ENCODE measurements around the gene ACKR3. TPM values are rescaled to one million over a fixed set of nuclear protein-coding genes. Genes with fewer than 3 reads are reported as not detected.

Gene ACKR3
- total RNA-seq, 1 experiment from 2014 or later = 0.61 TPM

DNA sequence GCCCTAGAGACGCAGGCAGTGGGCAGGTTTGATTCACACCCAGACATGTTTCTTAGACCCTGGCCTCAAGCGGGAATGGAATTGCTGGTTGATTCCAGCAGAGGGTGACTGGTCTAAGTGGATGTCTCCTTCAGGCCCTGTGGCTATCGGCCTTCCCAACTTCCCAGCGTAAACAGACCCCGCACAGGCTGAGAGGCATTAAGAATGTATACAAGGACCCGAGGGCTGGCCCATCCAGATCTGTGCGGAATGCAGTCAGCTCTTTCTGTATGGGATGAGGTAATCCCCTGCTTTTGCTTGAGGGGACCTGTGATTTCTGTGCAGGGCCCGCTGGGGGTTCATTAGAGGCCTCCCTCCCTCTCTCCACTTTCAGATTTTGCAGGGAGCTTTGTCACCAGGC is 6.5 kb downstream of the ACKR3 start:
- no peak overlapping the region for H3K27ac Mint-ChIP-seq (ENCODE audit: low read depth, unreplicated experiment)
- intact Hi-C loops (cut with micrococcal nuclease) = no loop called here
- H3K36me3 Mint-ChIP-seq (ENCODE audit: insufficient read depth, unreplicated experiment) = no peaks in the 10 kb centered on the region
- CTCF ChIA-PET = interaction anchor here (1.1 kb wide), 1 partner anchor 469 kb away, joined by 3 read pairs; no protein-coding TSS in a partner anchor
- H3K27me3 Mint-ChIP-seq (ENCODE audit: insufficient read depth, unreplicated experiment) = no peaks in the 10 kb centered on the region
- TF ChIP-seq, protein P1, sequence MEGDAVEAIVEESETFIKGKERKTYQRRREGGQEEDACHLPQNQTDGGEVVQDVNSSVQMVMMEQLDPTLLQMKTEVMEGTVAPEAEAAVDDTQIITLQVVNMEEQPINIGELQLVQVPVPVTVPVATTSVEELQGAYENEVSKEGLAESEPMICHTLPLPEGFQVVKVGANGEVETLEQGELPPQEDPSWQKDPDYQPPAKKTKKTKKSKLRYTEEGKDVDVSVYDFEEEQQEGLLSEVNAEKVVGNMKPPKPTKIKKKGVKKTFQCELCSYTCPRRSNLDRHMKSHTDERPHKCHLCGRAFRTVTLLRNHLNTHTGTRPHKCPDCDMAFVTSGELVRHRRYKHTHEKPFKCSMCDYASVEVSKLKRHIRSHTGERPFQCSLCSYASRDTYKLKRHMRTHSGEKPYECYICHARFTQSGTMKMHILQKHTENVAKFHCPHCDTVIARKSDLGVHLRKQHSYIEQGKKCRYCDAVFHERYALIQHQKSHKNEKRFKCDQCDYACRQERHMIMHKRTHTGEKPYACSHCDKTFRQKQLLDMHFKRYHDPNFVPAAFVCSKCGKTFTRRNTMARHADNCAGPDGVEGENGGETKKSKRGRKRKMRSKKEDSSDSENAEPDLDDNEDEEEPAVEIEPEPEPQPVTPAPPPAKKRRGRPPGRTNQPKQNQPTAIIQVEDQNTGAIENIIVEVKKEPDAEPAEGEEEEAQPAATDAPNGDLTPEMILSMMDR (IDR thresholded peaks at IDR 0.05; ENCODE audit: unreplicated experiment) = no peak
- no peak for DNase-seq (ENCODE audit: unreplicated experiment)
- no peaks in the 10 kb centered on the region for H3K4me1 Mint-ChIP-seq (ENCODE audit: insufficient read depth, unreplicated experiment)
- POLR2A ChIA-PET = no interaction called here
- BruUV-seq (replicated peaks) = no TSS peak
- H3K9me3 Mint-ChIP-seq (ENCODE audit: unreplicated experiment) = no peaks in the 10 kb centered on the region
- H3K4me3 Mint-ChIP-seq (ENCODE audit: unreplicated experiment) = no peak overlapping the region

DNA sequence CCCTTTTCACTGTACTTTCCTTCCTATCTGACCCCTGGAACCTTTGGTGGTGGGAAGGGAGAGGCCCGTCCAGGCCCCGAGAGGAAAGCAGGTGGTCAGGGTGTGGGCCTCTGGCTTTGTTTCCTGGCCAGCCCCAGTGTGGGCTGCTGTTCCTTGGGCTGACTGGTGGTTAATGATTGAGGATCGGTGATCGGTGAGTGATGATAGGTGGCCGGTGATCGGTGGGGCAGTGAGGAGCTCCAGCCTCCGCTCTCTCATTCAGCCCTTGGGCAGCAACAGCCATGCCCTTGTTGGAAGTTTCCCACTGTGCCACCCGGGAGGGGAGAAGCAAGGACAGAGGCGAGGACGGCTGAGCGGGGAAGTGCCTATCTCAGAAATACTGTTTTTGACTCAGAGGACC is 7.3 kb downstream of the ACKR3 start:
- Mint-ChIP-seq H3K4me3 (ENCODE audit: unreplicated experiment) (no peak overlapping the region), H3K4me1 (ENCODE audit: insufficient read depth, unreplicated experiment) (no peaks in the 10 kb centered on the region), H3K9me3 (ENCODE audit: unreplicated experiment) (no peaks in the 10 kb centered on the region), H3K36me3 (ENCODE audit: insufficient read depth, unreplicated experiment) (no peaks in the 10 kb centered on the region), H3K27ac (ENCODE audit: low read depth, unreplicated experiment) (no peak overlapping the region), H3K27me3 (ENCODE audit: insufficient read depth, unreplicated experiment) (no peaks in the 10 kb centered on the region)
- ChIA-PET CTCF (interaction anchor here (0.6 to 1.1 kb wide), 2 partner anchors 424 to 469 kb away, joined by 3 to 4 read pairs; no protein-coding TSS in a partner anchor), POLR2A (no interaction called here)
- no TSS peak for BruUV-seq (replicated peaks)
- intact Hi-C loops (cut with micrococcal nuclease) = no loop called here
- TF ChIP-seq, protein P1 (IDR thresholded peaks at IDR 0.05; ENCODE audit: unreplicated experiment) = no peak
- DNase-seq (ENCODE audit: unreplicated experiment) = no peak

DNA sequence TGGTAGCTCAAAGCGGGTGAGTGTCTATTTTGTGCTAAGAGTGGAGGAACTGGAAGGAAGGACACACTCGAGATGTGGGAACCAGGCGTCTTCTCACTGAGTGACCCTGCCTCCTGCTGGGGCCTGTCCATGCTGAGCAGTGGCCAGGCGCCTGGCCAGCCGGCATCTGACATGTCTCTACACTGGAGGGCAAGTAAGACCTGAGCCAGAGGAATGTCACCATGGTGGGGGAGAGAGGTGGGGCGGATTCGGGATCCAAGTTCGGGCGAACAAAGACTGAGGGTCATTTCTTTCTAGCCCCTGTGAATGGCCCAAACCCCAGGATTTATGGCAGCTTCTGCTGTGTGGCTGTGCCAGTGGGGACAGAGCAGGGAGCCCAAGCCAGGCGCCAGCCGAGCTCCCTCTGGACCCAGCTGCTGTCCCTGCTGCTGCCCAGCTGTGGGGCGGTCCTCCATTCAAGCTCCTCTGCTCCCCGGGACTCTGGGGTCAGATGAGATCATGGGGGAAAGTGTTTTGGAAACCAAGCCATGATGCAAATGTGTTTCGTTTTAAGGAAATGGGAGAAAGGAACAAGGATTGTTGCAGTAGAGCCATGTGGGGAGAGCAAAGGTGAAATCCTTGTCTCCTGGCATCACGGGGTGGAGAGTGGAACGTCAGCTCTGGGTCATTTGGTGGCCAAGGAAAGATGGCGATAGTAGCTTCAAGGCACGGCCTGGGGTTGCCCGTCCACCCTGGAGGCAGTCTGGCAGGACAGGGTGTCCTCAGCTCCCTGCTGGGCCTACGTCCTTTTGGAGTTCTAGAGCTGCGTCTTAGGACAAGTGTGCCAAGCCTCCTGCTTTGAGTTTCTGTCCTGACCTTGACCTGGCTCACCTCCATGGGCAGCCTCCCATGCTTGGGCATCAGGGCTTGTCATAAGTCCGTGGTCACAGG is 8.1 kb downstream of the ACKR3 start:
- POLR2A ChIA-PET = no interaction called here
- Mint-ChIP-seq H3K4me1 (ENCODE audit: insufficient read depth, unreplicated experiment) (no peaks in the 10 kb centered on the region), H3K9me3 (ENCODE audit: unreplicated experiment) (no peaks in the 10 kb centered on the region), H3K27ac (ENCODE audit: low read depth, unreplicated experiment) (no peak overlapping the region), H3K4me3 (ENCODE audit: unreplicated experiment) (no peak overlapping the region), H3K27me3 (ENCODE audit: insufficient read depth, unreplicated experiment) (no peaks in the 10 kb centered on the region), H3K36me3 (ENCODE audit: insufficient read depth, unreplicated experiment) (no peaks in the 10 kb centered on the region)
- intact Hi-C loops (cut with micrococcal nuclease) = no loop called here
- BruUV-seq (replicated peaks) = no TSS peak
- CTCF ChIA-PET = interaction anchor here (0.6 kb wide), 2 partner anchors 168 to 234 kb away, joined by 3 read pairs; no protein-coding TSS in a partner anchor
- TF ChIP-seq, protein P1 (IDR thresholded peaks at IDR 0.05; ENCODE audit: unreplicated experiment) = no peak
- DNase-seq (ENCODE audit: unreplicated experiment) = no peak

DNA sequence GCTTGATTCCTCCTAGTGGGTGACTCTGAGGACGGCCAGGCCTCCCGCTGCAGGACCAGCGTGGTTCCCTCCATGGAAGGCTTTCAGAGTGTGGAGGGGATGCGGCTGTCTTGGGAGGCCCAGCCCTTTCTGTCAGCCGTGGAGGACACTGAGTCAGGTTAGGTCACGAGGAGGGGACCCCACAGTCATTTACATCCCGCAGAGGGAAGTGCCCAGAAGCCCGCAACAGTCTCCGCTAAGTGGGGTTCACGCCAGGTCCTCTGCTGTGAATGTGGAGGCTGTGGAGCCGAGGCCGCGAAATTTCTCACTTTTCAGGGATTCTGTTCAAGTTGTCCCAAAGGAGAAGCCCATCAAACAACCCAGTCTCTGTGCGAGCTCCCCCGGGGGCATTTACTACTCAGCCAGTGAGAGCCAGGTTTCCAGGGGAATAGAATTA is 8.8 kb downstream of the ACKR3 start:
- H3K4me1 Mint-ChIP-seq (ENCODE audit: insufficient read depth, unreplicated experiment) = no peaks in the 10 kb centered on the region
- BruUV-seq (replicated peaks) = no TSS peak
- ChIA-PET POLR2A (interaction anchor here (0.6 kb wide), 1 partner anchor 279 kb away, joined by 3 read pairs; no protein-coding TSS in a partner anchor), CTCF (interaction anchor here (0.6 kb wide), 1 partner anchor 235 kb away, joined by 3 read pairs; no protein-coding TSS in a partner anchor)
- H3K9me3 Mint-ChIP-seq (ENCODE audit: unreplicated experiment) = no peaks in the 10 kb centered on the region
- H3K27ac Mint-ChIP-seq (ENCODE audit: low read depth, unreplicated experiment) = no peak overlapping the region
- intact Hi-C loops (cut with micrococcal nuclease) = no loop called here
- H3K27me3 Mint-ChIP-seq (ENCODE audit: insufficient read depth, unreplicated experiment) = no peaks in the 10 kb centered on the region
- no peaks in the 10 kb centered on the region for H3K36me3 Mint-ChIP-seq (ENCODE audit: insufficient read depth, unreplicated experiment)
- TF ChIP-seq, protein P1 (IDR thresholded peaks at IDR 0.05; ENCODE audit: unreplicated experiment) = no peak
- H3K4me3 Mint-ChIP-seq (ENCODE audit: unreplicated experiment) = no peak overlapping the region
- DNase-seq (ENCODE audit: unreplicated experiment) = no peak

All from MCF 10A (cell line).